Stimulated activated CD8-positive, alpha-beta memory T cell treated with anti-CD3 and anti-CD28 coated beads, Interleukin-4, amount 100 ng/mL, for 1 hour (primary cell): ENCODE data around the gene MAGI2.

Experiments used
- DNase-seq, 2 donors: peaks; one replicate each; pipeline ENCODE4 v3.0.0-alpha.2; 2020; ENCODE audit warnings: low read depth in 2 of 2, low spot score in 1 of 2

MAGI2 gene

DNA sequence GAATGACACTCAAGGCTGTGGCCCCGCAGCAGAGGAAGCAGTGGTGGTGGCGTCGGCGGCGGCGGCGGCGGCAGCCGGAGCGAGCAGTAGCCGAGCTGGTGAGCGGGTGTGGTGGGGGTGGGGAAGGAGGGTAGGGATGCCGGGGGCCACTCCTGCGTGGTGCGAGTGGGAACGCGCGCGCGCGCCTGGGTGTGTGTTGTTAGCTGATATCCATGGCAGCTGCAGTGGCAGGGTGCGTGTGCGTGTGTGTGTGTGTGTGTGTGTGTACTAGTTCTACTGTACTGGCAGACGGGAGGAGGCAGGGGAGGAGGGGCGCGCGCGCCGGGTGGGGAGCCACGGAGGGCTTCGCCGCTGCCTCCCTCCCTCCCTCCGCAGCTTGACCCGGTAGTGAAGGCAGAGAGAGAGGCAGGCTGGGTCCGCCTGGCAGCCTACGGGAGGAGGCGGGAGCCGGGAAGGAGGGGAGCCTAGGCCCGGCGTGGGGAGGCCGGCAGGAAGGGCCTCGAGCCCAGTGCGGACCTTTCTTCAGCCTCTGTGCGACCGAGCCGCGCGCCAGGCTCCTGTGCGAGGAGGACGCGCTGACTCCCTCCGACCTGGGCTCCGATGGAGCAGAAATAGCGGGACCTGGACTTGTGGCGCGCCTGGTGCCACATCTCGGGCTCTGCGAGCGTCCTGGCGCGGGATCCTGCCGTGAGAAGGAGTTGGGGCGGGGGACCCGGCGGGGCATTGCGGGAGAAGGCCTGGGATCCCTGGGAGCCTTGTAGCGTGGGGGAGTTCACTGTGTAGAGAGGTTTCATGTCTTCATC lies at the start of gene MAGI2:
MAGI2 (minus strand) TSS at position 110 of the 803 bp plus-strand sequence. CDS start 347 bp downstream, outside the sequence.
- DNase-seq = no peak

DNA sequence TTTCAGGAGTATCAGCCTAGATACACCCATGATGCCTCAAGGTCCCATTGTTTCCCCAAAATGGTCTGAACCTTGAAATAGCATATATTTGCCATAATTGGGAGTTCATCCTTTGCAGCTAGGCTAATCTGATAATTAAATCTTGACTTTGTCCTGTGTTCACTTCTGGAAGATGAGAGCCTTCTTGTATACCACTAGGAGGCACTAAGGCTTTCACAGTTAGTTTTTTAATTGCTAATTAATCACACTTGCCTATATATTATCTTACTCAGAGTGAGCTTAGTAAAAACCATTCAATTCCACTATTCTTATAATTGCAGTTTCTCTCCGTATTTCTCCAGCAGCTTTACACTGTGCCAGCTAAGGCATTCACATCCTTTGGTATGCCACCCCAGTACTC lies 48.7 kb upstream of the MAGI2 start:
- no peak for DNase-seq

DNA sequence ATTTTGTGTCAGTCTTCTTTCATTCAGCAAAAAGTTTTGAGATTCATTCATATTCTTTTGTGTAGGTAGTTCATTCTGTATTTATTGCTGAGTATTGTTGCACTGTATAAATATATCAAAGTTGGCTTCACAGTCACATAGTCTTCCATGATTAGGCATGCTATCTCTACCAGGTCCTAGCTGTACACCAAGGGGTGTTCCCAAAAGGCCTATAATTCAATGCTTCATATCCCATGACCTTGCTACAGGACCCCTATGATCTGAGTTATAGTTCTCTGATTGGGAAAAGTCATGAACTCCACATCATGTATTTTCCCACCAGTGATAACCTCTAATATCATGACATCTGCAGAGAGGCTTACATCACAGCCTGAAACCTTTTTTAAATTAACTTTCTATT lies 47.3 kb upstream of the MAGI2 start:
- no peak for DNase-seq

DNA sequence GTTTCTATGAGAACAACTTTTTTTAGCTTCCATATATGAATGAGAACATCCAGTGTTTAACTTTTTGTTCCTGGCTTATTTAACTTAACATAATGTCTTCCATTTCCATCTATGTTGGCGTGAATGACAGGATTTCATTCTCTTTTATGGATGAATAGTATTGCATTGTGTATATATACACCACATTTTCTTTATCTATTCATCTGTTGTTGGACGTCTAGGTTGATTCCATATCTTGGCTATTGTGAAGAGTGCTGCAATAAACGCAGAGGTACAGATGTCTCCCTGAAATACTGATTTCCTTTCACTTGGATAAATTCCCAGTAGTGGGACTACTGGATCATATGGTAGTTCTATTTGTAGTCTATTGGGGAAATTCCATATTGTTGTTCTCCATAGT lies 44.3 kb upstream of the MAGI2 start:
- no peak for DNase-seq

DNA sequence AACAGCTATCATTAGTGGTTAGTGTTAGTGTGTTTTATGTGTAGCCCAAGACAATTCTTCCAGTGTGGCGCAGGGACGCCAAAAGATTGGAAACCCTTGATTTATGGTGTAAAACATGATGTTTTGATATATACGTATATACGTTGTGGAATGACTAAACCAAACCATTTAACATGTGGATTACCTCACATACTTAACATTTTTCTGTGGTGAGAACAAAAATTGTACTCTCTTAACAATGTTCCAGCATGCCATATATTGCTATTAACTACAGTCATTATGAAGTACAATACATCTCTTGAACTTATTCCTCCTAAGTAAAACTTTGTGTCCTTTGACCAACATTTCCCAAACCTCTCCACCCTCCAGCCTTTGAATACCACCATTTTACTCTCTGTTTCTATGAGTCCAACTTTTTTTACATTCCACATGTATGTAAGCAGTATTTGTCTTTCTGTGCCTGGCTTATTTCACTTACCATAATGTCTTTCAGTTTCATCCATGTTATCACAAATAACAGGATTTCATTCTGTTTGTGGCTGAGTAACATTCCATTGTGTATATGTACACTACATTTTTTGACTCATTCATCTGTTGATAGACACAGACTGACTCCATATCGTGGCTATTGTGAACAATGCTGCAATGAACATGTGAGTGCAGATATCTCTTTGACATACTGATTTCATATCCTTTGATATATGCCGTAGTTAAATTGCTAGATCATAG lies 42.2 kb upstream of the MAGI2 start:
- no peak for DNase-seq

DNA sequence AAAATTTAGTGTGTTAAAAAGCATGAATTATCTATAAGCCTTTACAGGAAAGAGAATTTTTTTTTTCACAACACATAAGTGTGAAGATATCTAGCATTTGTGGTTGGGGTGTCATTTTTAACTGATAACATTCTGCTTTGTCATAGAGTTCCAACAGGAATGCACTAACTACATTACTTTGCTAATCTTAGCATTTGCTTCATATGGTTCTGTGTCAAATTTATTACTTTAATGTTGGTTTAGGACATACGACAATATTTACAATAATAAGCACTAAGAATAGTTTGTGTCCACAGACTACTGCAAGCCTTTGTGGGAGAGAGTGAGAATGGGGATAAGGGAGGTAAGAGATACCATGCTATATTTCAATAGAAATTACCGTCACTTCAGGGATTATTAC lies 40.6 kb upstream of the MAGI2 start:
- no peak for DNase-seq

DNA sequence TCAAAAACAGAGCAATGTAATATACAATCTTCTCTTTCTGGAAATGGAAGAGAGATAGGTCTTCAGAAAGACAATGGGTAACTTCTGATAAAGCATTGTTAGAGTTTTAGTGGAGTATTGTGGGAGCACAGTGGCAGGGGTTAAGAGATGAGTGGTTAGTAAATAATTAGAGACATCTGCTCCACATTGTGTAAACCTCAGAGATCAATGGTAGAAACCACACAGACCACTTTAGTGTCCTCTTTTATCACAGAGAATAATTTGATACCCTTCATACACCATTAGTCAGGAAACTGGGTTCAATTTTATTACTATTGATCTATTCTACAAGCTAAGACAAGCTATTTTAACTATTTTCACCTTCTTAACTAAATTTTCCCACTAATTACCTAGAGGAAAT lies 35.9 kb upstream of the MAGI2 start:
- DNase-seq = no peak

DNA sequence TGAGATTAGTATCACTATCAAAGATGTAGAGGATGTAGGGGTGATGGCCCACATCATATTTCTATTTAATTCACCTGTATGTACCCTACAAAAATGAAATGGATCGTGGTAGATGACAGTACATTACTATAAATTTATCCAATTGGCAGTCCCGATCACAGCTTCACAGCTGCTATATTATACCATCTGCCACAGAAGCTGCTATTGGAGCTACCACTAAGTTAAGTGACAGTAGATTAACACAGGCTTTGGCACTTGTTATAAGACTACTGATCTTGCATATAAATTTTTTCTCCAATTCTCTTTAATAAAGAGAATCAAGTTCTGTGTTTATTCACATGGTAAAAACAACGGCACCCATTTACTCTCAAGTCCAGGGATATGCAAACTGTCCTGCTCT lies 24.9 kb upstream of the MAGI2 start:
- DNase-seq = no peak

DNA sequence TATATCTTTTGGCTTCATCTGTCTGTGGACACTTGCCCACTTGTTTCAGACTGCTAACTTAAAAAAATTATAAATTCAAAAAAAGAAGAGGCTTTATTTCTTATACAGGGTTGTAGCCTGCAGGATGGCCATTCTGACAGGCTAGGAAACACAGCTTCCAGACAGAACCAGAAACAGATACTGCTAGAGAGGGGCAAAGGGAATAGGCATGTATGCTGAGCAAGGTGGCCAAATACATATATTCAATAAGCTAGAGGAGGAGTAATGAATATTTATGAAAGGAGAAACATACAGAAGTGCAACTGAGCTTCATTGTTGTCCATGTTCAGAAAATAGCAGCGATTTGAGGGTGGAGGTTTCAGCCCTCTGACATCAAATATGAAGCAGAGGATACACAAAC lies 22.0 kb upstream of the MAGI2 start:
- DNase-seq = no peak

DNA sequence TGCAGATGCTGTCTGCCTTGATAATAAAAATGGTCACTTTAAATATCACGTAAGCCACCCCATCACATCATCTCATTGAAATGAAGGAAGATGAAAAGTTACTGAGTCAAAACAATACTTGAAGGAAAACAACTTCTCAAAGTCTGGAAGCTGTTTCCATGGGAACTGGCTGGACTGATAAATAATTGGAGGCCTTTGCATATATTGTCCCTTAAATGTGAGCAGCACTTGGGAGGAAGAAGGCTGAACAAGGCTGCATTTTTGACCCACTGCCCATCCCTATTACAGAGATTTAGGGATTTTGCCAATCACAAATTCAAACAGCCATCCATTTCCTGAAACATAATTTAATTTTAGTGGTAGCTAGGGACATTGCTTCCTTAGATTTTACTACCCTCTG lies 18.2 kb upstream of the MAGI2 start:
- no peak for DNase-seq

DNA sequence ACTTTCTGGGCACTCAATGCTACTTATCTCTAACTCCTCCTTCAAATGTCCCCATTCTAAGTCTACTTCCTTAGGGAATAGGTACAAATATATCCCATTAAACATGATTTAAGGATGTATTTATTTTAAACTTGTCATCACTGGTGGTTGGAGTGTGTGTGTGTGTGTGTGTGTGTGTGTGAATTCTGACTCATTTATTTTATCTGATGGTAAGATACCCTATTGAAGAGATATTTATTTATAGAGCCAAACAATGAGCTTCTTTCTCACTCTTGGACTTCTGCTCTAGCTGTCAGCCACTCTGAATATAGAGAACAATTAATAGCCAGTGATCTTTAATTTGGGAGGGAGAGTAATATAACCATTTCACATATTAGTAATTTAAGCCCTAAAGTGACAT lies 17.8 kb upstream of the MAGI2 start:
- DNase-seq = no peak

DNA sequence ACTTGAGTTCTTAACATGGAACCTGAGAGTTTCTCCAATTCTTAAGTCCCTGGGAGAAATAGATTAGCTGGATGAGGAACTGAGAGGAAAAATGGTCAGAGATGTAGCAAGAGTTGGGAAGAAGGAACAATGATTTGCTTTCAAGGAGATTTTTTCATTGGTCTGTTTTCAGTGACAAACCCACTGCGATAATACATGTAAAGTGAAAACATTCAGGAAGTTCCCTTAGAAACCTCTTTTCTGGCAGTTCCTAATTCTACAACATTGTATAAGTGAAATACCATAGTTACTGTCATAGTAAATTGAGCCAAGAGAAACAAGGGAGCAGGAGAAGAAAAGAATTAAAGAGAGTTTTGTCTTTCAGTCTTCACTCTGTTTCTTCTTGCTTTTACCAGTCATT lies 12.1 kb upstream of the MAGI2 start:
- DNase-seq = no peak

DNA sequence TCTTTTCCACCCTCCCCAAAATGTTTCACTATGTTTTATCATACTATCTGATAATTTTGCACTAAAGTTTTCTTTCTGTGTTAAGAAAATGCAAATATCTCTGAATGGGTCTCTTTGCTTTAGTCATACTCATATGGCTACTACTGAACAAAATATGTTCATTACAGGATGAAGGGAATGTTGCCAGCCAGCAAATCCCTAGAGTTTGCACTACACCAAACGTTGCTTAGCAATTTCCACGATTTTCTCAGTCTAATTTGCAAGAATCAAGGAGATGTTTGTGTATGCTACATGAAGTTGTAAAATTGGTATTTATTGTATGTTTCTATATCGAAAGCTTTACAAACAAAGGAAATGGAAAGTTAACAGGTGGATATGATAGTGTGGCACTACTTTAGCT lies 10.6 kb upstream of the MAGI2 start:
- no peak for DNase-seq

DNA sequence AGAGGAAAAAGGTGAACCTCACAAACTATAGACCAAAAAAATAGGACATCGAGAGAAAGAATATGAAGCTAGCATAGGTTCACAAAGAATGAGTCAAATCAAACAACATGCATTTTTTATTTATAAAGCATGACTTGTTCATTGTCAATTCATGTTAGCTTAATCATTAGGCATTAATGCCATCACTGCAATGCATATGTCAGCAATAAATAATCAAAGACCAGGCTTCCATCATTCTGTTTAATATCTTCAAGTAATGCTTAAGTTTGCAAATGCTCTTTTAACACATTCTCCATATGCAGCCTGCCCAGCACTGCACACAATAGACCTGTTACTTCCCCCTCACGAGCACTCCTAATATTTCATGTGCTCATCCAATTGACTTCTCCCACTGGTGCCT lies 8.9 kb upstream of the MAGI2 start:
- DNase-seq = no peak

DNA sequence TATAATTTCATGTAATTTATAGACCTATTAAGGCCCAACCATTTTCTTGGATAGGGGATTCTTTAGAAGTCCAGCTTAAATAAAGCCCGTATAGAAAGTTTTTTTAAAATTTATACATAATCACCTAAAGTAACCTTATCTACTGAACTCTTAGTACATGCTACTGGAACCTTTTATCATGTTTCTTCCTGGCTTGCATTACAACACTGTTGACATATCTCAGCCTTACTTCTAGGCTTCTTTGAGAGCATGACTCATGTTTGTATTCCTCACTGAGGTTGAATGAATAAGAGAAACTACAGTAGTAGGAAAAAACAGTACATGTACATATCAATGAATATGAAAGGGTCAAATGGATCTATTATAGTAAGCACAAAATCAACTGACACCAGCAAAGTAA lies 8.2 kb upstream of the MAGI2 start:
- DNase-seq = no peak

DNA sequence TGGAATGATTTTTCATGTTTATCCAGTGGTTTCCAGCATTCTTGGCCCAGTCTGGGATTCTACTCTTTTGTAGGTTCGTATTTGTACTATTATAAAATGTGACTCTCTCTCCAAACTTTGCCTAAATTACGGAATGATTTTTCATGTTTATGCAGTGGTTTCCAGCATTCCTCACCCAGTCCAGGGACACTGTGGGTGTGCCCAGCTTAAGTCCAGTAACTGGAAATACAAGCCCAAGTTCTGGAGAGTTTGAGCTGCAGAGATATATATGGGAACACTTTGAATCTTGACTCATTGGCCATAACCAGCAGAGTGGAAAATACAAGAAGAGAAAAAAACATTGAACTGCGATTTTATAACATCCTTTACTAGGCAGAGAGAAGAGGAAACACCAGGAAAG lies 5.9 kb upstream of the MAGI2 start:
- no peak for DNase-seq

DNA sequence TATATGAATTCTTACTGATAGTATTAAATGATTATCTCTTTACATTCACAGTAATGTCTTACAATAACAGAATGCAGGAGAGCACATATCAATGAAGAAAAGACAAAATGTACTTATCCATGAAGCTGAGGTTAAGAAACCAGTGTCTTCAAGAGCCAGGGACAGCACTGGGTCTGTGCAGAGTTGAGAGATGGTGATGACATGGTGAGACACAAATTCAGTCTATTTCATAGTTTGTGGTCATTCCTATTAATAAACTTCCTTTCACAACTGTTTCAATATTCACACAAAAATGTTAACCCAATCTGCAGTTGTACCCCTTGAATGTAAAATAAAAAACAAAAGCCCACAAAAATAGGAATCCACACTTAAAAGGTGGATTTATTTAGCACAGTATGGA lies 5.3 kb upstream of the MAGI2 start:
- DNase-seq = no peak

DNA sequence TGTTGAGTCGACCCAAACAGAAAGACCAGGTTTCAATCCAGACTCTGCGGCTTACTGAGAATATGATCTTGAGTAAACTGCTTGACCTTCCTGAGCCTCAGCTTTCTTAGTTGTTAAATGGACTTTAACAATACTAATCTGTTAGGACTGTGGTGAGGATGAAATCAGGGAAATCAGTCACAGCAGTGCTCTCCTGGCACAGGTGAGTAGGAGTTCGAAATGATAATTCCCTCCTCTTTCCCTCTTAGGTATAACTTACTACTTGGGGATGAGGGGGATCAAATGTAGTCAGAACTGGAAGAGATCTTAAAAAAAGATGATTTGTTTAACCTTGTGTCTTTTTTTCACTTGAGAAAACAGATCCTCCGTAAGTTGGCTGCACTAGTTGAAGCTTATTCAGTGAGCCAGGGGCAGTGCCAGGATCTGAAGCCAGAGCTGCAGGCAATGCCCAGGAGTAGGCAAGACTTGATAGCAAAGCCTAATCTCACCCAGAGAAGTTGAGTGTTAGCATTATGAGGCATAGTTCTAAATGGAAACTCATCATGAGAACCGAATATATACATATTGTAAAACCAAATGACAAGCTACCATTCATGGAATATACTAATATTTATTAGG lies 1.8 kb upstream of the MAGI2 start:
- no peak for DNase-seq

DNA sequence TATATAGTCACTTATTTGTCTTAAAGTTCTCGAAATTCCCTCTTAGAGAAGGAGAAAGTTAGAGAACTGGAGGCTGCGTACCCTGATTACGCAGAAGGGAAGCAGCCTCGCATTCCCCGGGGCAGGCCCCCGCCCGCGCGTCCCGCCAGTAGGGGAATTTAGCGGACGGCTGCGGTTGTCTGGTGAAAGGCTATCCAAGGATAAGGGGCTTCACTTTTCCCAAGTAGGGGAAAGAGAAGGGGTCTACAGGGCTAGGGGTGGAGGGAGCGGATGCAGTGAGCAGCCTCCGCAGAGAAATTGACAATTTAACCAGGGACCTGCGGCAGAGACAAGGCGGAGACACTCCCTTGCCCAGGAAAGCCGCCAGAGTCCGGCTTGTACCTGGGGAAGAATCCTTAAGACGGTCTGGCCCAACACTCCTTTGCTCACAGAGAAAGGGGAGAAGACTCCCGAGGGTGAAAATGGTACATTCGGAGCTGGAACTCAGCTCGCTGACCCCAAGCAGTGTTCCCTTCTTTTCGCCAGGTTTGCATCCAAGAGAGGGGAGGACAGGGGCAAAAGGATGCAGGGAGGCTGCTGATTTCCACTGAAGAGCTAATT lies 994 bp upstream of the MAGI2 start:
- DNase-seq = no peak

DNA sequence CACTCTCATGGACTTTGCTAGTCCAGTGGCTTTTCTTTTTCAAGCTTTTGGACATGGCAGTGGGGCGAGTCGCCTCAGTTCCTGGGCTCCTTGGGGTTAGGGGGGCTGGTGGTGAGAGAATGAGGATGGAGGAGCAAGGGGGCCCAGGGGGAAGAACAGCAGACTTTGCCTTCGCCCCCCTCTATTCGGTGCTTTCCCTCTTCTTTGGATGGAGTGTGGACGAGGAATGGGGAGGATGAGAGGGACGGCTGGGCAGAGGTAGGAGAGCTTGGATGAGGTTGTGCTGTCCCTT lies 255 bp downstream of the MAGI2 start:
- DNase-seq = no peak

DNA sequence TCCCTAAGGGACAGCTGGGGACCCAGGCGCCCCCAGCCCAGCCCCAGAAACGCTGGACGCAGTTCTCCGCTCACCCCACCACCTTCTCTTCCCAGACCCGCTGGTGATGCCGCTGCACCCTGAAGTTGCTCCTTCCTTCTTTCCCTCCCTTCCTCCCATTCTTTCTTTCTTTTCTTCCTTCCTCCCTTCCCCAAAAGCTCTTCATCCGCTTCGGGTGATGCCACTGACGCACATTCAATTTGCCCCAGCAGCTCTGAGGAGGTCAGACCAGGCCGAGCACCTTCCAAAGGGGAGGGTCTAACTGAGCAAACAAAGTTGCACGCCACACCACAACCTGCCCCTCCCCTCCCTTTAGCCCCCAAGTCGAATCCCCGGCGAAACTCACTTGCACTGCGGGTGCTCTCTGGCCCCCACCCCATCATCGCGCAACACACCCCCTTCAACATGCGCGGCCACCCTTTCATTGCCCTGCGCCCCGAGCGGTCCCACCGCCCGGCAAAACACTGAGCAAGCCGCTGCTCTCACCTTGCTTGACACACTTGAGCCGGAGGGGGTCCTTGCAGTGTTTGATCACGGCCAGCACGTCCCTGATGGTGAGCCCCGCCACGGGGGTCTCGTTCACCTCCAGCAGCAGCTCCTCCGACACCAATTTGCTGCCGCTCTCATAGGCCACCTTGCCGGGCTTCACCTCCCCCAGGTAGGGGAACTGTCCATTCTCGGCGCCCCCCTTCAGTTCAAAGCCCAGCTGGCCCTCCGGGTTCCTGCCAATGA lies 787 bp downstream of the MAGI2 start:
- no peak for DNase-seq
